ENCODE results near the gene BMAL1. TPM values are rescaled to one million over a fixed set of nuclear protein-coding genes. Genes with fewer than 3 reads are reported as not detected.
"Not testable (repeated sequence)": the region's sequence is repeated elsewhere in the genome, so short reads cannot be mapped to it uniquely, and the experiment has no call there.

BMAL1 gene
- polyA plus RNA-seq, 1 experiment: 12.5 TPM

DNA sequence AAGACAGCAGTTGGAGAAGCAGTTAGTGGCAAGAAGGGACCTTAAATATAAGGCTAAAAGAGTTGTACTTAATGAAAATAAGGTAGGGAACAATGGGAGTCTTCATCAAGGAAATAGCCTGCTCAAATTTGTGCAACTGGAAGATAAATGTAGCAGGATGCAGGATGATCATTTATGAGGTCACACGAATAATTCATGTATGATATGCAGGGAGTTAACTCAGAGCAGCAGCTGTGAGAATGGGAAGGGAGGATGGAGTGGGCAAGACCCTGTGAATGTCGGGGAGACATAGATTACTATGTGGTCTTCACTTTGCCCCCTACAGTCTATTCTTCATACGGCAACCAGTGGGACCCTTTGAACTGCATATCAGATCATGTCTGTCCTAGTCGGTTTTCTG, 25.2 kb upstream of the BMAL1 start:
- CTCF ChIA-PET: interaction anchor here (1.1 to 1.4 kb wide), 2 partner anchors 14 to 83 kb away, joined by 3 to 6 read pairs; no protein-coding TSS in a partner anchor
- H3K9me3 ChIP-seq (ENCODE audit: control insufficient read depth, insufficient read depth, low read length): no peaks in the 10 kb centered on the region
- no peak overlapping the region for H3K4me3 ChIP-seq (ENCODE audit: low read depth, low read length)
- POLR2A ChIA-PET: no interaction called here
- no peak overlapping the region for H3K27ac ChIP-seq (ENCODE audit: low read depth, low read length)
- no peak for DNase-seq (ENCODE audit: low read depth, low spot score)
- TF ChIP-seq, protein P1, sequence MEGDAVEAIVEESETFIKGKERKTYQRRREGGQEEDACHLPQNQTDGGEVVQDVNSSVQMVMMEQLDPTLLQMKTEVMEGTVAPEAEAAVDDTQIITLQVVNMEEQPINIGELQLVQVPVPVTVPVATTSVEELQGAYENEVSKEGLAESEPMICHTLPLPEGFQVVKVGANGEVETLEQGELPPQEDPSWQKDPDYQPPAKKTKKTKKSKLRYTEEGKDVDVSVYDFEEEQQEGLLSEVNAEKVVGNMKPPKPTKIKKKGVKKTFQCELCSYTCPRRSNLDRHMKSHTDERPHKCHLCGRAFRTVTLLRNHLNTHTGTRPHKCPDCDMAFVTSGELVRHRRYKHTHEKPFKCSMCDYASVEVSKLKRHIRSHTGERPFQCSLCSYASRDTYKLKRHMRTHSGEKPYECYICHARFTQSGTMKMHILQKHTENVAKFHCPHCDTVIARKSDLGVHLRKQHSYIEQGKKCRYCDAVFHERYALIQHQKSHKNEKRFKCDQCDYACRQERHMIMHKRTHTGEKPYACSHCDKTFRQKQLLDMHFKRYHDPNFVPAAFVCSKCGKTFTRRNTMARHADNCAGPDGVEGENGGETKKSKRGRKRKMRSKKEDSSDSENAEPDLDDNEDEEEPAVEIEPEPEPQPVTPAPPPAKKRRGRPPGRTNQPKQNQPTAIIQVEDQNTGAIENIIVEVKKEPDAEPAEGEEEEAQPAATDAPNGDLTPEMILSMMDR (IDR thresholded peaks at IDR 0.05; ENCODE audit: low read depth, low read length): no peak
- no peaks in the 10 kb centered on the region for H3K27me3 ChIP-seq (ENCODE audit: control insufficient read depth, insufficient read depth, low read length)

DNA sequence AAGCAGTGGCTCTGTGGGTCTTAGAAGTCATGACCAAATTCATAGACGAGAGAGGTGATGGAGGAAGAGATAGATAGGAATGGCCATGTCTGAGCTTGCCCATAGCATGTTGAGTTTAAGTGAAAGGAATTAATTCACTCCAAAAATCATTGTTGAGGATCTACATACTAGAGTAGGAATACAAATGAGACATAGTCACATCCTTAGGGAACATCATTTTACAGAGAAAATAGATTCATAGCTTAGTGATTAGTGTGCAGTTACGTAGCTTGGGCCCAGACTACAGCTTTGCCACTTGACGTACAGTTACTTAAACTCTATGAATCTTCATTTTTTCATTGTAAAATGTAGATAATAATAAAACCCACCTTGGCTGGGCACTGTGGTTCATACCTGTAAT, 21.4 kb upstream of the BMAL1 start:
- no peak for DNase-seq (ENCODE audit: low read depth, low spot score)
- POLR2A ChIA-PET: no interaction called here
- H3K27me3 ChIP-seq (ENCODE audit: control insufficient read depth, insufficient read depth, low read length): no peaks in the 10 kb centered on the region
- TF ChIP-seq, protein P1 (IDR thresholded peaks at IDR 0.05; ENCODE audit: low read depth, low read length): no peak
- CTCF ChIA-PET: interaction anchor here (0.7 to 1.4 kb wide), 2 partner anchors 10 to 18 kb away, joined by 3 to 5 read pairs; no protein-coding TSS in a partner anchor
- H3K9me3 ChIP-seq (ENCODE audit: control insufficient read depth, insufficient read depth, low read length): no peaks in the 10 kb centered on the region
- H3K27ac ChIP-seq (ENCODE audit: low read depth, low read length): no peak overlapping the region
- no peak overlapping the region for H3K4me3 ChIP-seq (ENCODE audit: low read depth, low read length)

GRCh38 chr11:13258061-13258460, 19.5 kb upstream of the BMAL1 start:
- POLR2A ChIA-PET; H3K9me3 ChIP-seq (ENCODE audit: control insufficient read depth, insufficient read depth, low read length); H3K27me3 ChIP-seq (ENCODE audit: control insufficient read depth, insufficient read depth, low read length); H3K4me3 ChIP-seq (ENCODE audit: low read depth, low read length); H3K27ac ChIP-seq (ENCODE audit: low read depth, low read length); DNase-seq (ENCODE audit: low read depth, low spot score): not testable (repeated sequence)
- CTCF ChIA-PET: interaction anchor here (1.3 kb wide), 1 partner anchor 293 kb away, joined by 3 read pairs; no protein-coding TSS in a partner anchor

GRCh38 chr11:13258855-13259254, 18.7 kb upstream of the BMAL1 start:
- H3K27me3 ChIP-seq (ENCODE audit: control insufficient read depth, insufficient read depth, low read length): no peaks in the 10 kb centered on the region
- H3K27ac ChIP-seq (ENCODE audit: low read depth, low read length): no peak overlapping the region
- ChIA-PET POLR2A (no interaction called here), CTCF (no interaction called here)
- TF ChIP-seq, protein P1 (IDR thresholded peaks at IDR 0.05; ENCODE audit: low read depth, low read length): no peak
- no peak overlapping the region for H3K4me3 ChIP-seq (ENCODE audit: low read depth, low read length)
- DNase-seq (ENCODE audit: low read depth, low spot score): no peak
- H3K9me3 ChIP-seq (ENCODE audit: control insufficient read depth, insufficient read depth, low read length): no peaks in the 10 kb centered on the region

- TF ChIP-seq, protein P1 (IDR thresholded peaks at IDR 0.05; ENCODE audit: low read depth, low read length): no peak
- Histone ChIP-seq H3K27me3 (ENCODE audit: control insufficient read depth, insufficient read depth, low read length) (no peaks in the 10 kb centered on the region), H3K4me3 (ENCODE audit: low read depth, low read length) (no peak overlapping the region), H3K27ac (ENCODE audit: low read depth, low read length) (no peak overlapping the region), H3K9me3 (ENCODE audit: control insufficient read depth, insufficient read depth, low read length) (no peaks in the 10 kb centered on the region)
- no peak for DNase-seq (ENCODE audit: low read depth, low spot score)
- ChIA-PET POLR2A (no interaction called here), CTCF (interaction anchor here (0.8 kb wide), 1 partner anchor 21 kb away, joined by 4 read pairs; no protein-coding TSS in a partner anchor)
These were observed 18.2 kb upstream of the BMAL1 start for GRCh38 chr11:13259374-13259773.
